ENCODE data around the gene STAP2. TPM values are rescaled to one million over a fixed set of nuclear protein-coding genes. Genes with fewer than 3 reads are reported as not detected.

STAP2 gene
- polyA plus RNA-seq, 3 donors from 2014 or later: 0.89 to 4.2 TPM; not detected in 1

DNA sequence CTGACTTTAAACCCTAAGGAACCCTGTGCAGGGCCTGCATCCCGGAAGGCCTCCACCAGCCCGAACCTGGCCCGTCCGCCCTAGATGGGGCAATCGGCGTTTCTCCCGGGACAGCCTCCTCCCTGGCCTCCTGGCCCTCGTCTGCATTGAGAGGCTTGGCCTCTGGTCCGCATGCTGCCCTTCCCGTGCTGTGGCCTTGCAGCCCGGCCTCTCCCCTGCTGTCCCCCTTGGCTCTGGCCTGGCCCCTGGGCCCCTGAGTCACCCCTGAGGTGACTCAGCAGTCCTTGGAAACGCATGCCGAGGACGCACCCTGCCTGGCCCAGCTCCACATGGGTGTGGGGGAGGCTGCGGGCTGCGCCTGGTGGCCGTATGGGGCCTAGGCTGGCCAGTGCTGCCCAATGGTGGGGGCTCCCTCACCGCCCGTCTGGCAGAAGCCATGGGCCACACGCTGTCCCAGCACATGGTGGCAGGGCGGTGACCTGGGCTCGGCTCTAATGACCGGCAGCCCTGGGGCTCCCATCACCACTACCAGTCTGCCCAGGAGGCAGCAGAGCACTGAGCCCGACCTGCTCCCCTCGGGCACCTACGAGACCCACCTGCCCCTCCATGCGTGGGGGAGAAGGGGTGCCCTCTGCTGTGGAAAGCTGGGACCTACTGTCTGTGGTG, 36.0 kb upstream of the STAP2 start:
- H3K4me3 Mint-ChIP-seq: no peak overlapping the region
- no peaks in the 10 kb centered on the region for H3K9me3 Mint-ChIP-seq
- DNase-seq: no peak
- peaks cover 0 to 2% (median 0%) of the 10 kb centered on the region in 3 donors for H3K36me3 Mint-ChIP-seq
- peaks cover 2% of the 10 kb centered on the region in 3 donors for H3K27me3 Mint-ChIP-seq (ENCODE audit: low read depth in 3 of 3)
- H3K27ac Mint-ChIP-seq: no peak overlapping the region
- peaks cover 57 to 58% of the 10 kb centered on the region in 2 donors for H3K4me1 Mint-ChIP-seq

DNA sequence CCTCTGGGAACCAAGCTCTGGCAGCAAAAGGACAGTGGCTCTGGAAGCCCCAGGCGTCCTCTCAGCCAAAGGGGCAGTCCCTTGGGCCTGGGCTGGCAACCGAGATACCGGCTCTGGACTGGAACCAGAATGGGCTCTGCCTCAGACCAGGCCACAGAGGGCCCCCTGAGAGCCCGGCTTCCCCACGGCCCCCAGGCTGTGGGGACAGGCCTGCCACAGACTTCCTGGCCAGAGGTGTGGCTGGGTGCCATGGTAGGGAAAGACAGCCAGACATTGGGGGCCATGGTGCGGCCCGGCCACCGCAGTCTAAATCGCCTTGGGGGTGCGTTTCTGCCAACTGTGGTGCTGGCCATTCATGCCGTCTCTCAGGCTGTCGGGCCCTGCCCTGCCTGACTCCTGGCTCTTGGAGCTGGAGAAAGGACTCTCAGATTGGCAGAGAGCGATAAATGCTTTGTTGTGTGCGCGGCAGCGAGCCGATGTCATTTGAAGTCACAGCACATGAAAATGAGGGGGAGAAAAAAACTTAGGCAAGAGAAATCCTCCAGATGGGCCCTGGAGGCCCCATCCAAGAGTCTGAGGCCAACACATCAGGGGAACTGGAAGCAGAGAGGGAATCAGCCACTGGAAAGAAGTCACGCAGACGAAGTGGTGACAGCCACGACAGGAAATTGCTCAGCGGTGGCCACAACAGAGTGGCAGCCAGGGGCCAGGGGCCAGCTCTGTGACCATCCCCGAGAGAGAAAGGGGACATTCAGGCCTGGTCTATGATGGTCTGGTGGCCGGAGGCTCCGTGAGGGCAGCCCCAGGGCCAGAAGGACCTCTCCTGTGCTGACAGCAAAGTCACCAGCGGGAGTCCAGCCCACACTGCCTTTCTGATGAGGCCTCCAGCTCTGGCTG, 35.2 kb upstream of the STAP2 start:
- Mint-ChIP-seq H3K4me3 (peak overlapping the region in 2 of 5 donors; percentile 8 to 68), H3K27me3 (ENCODE audit: low read depth in 3 of 3) (peaks cover under 1 to 4% (median 2%) of the 10 kb centered on the region in 3 donors), H3K4me1 (peaks cover 55 to 58% of the 10 kb centered on the region in 2 donors), H3K36me3 (no peaks in the 10 kb centered on the region), H3K27ac (peak overlapping the region in 2 of 6 donors; percentile 30 to 91), H3K9me3 (no peaks in the 10 kb centered on the region)
- DNase-seq: no peak

DNA sequence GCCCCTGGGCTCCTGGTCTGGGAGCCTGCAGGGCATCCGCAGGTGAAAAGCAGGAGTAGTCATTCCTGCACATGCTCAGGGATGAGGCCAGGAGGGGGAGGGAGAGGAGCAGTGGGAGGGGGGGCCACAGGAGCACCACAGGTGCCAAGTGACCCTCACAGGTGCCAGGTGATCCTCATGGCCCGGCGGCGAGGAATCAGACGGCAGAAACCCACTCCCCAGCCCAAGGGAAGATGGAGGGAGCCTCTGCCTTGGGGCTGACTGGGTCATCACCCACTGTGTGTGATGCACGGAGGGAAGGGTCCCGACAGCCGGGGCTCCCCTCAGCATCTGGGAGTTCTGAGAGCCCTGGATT, 34.4 kb upstream of the STAP2 start:
- Mint-ChIP-seq H3K9me3 (no peaks in the 10 kb centered on the region), H3K4me3 (no peak overlapping the region), H3K4me1 (peaks cover 60 to 64% of the 10 kb centered on the region in 2 donors), H3K36me3 (no peaks in the 10 kb centered on the region), H3K27me3 (ENCODE audit: low read depth in 3 of 3) (peaks cover 0 to 5% (median 2%) of the 10 kb centered on the region in 3 donors), H3K27ac (no peak overlapping the region)
- DNase-seq: no peak

- Mint-ChIP-seq H3K9me3 (no peaks in the 10 kb centered on the region), H3K27ac (no peak overlapping the region), H3K36me3 (no peaks in the 10 kb centered on the region), H3K4me3 (no peak overlapping the region), H3K4me1 (peaks cover 62 to 69% of the 10 kb centered on the region in 2 donors), H3K27me3 (ENCODE audit: low read depth in 3 of 3) (peaks cover 0 to 7% (median 2%) of the 10 kb centered on the region in 3 donors)
- no peak for DNase-seq
These were observed 33.8 kb upstream of the STAP2 start for GRCh38 chr19:4372165-4373012.

GRCh38 chr19:4371247-4372164, 32.9 kb upstream of the STAP2 start:
- Mint-ChIP-seq H3K27me3 (ENCODE audit: low read depth in 3 of 3) (peaks cover 0 to 7% (median 2%) of the 10 kb centered on the region in 3 donors), H3K27ac (peak overlapping the region; percentile 20 to 91 (median 76)), H3K36me3 (no peaks in the 10 kb centered on the region), H3K4me1 (peaks cover 57 to 62% of the 10 kb centered on the region in 2 donors), H3K9me3 (no peaks in the 10 kb centered on the region), H3K4me3 (peak overlapping the region; percentile 30 to 55 (median 50))
- no peak for DNase-seq

DNA sequence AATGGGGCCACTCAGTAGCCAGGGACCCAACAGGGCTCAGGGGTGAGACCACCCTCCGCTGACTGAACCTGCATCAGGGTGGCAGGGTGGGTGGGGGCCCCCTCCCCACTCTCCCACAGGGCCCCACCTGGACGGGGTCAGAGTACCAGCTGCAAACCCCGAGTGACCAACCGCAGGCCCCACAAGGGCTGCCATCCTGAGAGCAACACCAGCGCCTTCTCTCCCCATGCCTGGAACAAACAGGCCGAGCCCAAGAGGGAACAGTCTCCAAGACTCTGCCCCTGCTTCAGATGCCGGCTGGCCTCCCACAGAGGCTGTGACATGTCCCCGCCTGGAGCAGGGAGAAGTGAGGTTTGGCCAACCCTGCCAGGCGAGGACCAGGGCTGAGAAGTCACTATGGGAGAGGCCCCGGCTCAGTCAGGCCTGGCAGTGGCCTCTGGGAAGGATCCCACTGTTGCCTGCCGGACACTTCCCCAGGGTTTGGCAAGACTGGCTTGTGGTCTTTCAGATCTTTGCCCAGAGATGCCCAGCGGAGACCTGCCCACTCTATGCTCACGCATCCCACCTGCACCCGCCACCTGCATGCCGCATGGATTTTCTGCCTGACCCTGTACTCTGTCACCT, 31.9 kb upstream of the STAP2 start:
- no peaks in the 10 kb centered on the region for H3K36me3 Mint-ChIP-seq
- peaks cover 0 to 7% (median 2%) of the 10 kb centered on the region in 3 donors for H3K27me3 Mint-ChIP-seq (ENCODE audit: low read depth in 3 of 3)
- peaks cover 50 to 52% of the 10 kb centered on the region in 2 donors for H3K4me1 Mint-ChIP-seq
- no peaks in the 10 kb centered on the region for H3K9me3 Mint-ChIP-seq
- peak overlapping the region; percentile 42 to 87 (median 53) for H3K4me3 Mint-ChIP-seq
- H3K27ac Mint-ChIP-seq: peak overlapping the region; percentile 20 to 91 (median 76)
- no peak for DNase-seq

DNA sequence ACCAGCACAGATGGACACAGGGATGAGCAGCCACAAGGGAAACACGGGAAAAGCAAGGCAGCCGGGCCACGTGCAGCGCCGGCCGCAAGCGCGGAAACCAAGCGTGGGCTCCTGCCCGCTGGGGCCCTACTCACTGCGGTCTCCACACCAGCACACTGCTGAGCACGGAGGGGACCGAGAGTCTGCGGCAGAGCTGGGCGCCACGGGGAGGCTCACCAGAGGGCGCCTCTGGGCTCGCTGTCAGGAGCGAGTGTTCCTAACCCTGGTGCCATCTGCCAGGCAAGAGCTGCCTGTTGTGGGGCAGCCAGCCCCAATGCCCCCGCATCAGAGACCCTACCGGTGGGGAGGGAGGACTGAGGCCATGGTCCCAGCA, 31.2 kb upstream of the STAP2 start:
- peaks cover 48 to 50% of the 10 kb centered on the region in 2 donors for H3K4me1 Mint-ChIP-seq
- peaks cover 0 to 7% (median 2%) of the 10 kb centered on the region in 3 donors for H3K27me3 Mint-ChIP-seq (ENCODE audit: low read depth in 3 of 3)
- peak overlapping the region; percentile 86 to 98 (median 94) for H3K27ac Mint-ChIP-seq
- H3K9me3 Mint-ChIP-seq: no peaks in the 10 kb centered on the region
- peak overlapping the region; percentile 77 to 96 (median 87) for H3K4me3 Mint-ChIP-seq
- H3K36me3 Mint-ChIP-seq: no peaks in the 10 kb centered on the region
- peak; percentile 77 to 83 (median 82) for DNase-seq

DNA sequence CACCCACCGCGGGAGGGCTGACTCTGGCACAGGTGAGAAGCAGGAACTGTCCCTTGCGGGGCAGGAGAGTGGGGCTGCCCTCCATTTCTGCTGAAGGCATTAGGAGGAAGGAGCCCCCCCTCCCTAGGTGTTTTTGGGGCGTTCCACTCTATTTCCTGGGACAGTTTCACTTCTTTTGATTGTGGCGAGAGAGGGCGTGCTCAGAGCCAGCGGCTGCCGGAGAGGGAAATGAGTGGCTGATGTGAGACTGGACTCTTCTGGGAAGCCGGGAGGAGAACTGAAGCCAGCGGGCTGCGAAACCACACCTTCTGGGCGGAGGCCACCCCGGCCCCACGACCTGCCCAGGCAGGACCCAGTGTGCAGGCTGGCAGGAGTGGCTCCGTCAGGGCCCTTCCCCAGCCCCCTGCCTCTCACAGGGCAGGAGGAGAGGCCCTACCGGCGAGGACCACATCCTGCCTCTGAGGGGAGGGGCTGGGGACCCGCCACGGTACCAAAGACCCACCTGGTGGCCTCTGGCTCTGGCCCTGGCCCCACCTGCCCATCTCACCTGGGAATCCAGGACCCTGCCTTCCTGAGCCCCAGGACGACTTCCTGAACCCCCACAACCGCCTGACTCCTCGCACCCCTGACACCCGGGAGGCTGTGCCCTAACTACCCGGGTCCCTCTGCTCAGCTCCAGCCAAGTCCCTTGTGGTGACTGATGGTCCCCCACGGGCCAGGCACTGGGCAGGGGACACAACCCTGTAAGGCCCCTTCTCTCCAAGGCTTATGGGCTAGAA, 30.7 kb upstream of the STAP2 start:
- H3K27ac Mint-ChIP-seq: peak overlapping the region; percentile 86 to 98 (median 96)
- DNase-seq: peak; percentile 68 to 75 (median 72)
- no peaks in the 10 kb centered on the region for H3K36me3 Mint-ChIP-seq
- peaks cover 48 to 50% of the 10 kb centered on the region in 2 donors for H3K4me1 Mint-ChIP-seq
- peaks cover 1 to 7% (median 2%) of the 10 kb centered on the region in 3 donors for H3K27me3 Mint-ChIP-seq (ENCODE audit: low read depth in 3 of 3)
- no peaks in the 10 kb centered on the region for H3K9me3 Mint-ChIP-seq
- H3K4me3 Mint-ChIP-seq: peak overlapping the region; percentile 81 to 96 (median 87)

GRCh38 chr19:4368128-4368820, 29.6 kb upstream of the STAP2 start:
- Mint-ChIP-seq H3K27ac (peak overlapping the region; percentile 86 to 98 (median 96)), H3K9me3 (no peaks in the 10 kb centered on the region), H3K4me3 (peak overlapping the region; percentile 81 to 96 (median 87)), H3K36me3 (no peaks in the 10 kb centered on the region), H3K27me3 (ENCODE audit: low read depth in 3 of 3) (peaks cover 1 to 7% (median 2%) of the 10 kb centered on the region in 3 donors), H3K4me1 (peaks cover 41 to 43% of the 10 kb centered on the region in 2 donors)
- DNase-seq: no peak

DNA sequence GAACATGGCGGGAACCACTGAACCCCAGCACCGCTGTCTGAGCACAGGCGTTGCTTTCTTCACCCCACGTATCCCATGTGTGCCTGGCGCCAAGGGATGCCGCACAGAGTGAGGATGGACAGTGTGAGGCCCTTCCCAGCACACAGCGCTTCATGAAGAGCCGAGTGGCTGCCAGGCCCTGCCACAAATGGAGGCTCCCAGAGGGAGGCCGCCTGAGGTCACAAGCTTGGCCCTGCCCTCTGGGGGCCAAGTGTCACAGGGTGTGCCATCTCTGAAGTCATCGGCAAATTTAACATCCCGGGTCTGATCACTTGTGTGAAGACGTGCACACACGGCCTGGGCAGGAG, 29.1 kb upstream of the STAP2 start:
- peaks cover 41 to 43% of the 10 kb centered on the region in 2 donors for H3K4me1 Mint-ChIP-seq
- H3K9me3 Mint-ChIP-seq: no peaks in the 10 kb centered on the region
- no peak for DNase-seq
- H3K27ac Mint-ChIP-seq: peak overlapping the region; percentile 71 to 98 (median 86)
- H3K36me3 Mint-ChIP-seq: no peaks in the 10 kb centered on the region
- peak overlapping the region in 4 of 5 donors; percentile 17 to 36 (median 30) for H3K4me3 Mint-ChIP-seq
- peaks cover 1 to 7% (median 2%) of the 10 kb centered on the region in 3 donors for H3K27me3 Mint-ChIP-seq (ENCODE audit: low read depth in 3 of 3)

DNA sequence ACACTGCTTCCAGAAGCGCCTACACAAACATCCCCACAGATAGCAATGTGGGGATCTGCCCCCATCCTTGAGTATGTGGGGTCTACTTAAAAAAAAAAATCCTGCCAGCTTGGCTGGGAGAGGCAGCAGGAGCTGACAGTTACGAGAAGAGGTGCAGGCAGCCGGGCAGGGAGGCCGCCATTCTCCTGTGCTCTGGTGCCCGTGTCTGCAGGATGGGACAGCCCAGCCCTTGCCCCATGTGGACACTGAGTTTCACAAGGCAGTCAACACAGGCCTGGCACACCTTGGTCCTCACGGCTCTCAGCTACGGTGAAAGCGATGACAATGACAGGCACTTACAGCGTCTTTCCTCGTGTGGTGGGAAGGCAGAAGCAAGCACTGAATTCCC, 28.7 kb upstream of the STAP2 start:
- H3K36me3 Mint-ChIP-seq: no peaks in the 10 kb centered on the region
- H3K9me3 Mint-ChIP-seq: no peaks in the 10 kb centered on the region
- H3K27me3 Mint-ChIP-seq (ENCODE audit: low read depth in 3 of 3): peaks cover 1 to 7% (median 2%) of the 10 kb centered on the region in 3 donors
- peak overlapping the region in 3 of 5 donors; percentile 21 to 53 (median 40) for H3K4me3 Mint-ChIP-seq
- peaks cover 39 to 41% of the 10 kb centered on the region in 2 donors for H3K4me1 Mint-ChIP-seq
- peak overlapping the region in 5 of 6 donors; percentile 55 to 98 (median 76) for H3K27ac Mint-ChIP-seq
- DNase-seq: no peak
